ENCODE measurements around the gene ICAM5. TPM values are rescaled to one million over a fixed set of nuclear protein-coding genes. Genes with fewer than 3 reads are reported as not detected.

ICAM5 gene
- total and polyA plus RNA-seq, 10 of the 15 experiments (the other 5 are each of a cell fraction or from before 2014, with no cell fraction given): 0.14 to 4.6 (median 0.94) TPM; not detected in 2

DNA sequence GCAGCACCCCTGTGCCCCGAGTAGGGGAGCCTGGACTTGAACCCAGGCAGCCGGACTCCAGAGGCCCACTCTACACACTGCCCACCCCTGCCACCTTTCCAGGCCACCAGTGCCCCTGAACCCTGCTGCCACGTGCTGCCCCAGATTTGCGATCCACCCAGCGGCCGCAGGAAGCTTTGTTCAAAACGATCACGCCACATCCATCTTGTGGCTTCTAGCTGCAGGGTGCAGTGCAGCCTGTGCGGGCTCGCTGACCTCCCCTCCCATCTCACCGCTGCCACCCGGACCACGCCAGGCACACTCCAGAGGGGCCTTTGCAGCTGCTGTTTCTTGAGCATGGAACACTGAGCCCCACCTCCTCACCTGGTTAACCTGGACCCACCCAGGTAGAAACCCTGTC is 39.8 kb downstream of the ICAM5 start:
- FAIRE-seq: no peak
- CTCF ChIA-PET: no interaction called here

More for the DNA sequence above, 39.8 kb downstream of the ICAM5 start:
- ChIA-PET SMC1A (ENCODE audit: uncharacterized antibody, unreplicated experiment) (no interaction called here), RAD21 (ENCODE audit: unreplicated experiment) (interaction anchor here (1.3 to 1.4 kb wide), 2 partner anchors 59 to 60 kb away, joined by 4 to 7 read pairs; no protein-coding TSS in a partner anchor), POLR2A (interaction anchor here (0.8 kb wide), 1 partner anchor 58 kb away, joined by 3 read pairs; no protein-coding TSS in a partner anchor)
- BruUV-seq (replicated peaks): no TSS peak
- Histone ChIP-seq H3K4me2 (ENCODE audit: control insufficient read depth, insufficient read depth) (no peak overlapping the region), H3K4me1 (ENCODE audit: control insufficient read depth, insufficient read depth, low read length) (peaks cover 14% of the 10 kb centered on the region), H3K27ac (ENCODE audit: control insufficient read depth, insufficient read depth) (no peak overlapping the region), H3K27me3 (replicated peaks in 1 of 2; ENCODE audit: control insufficient read depth in 2 of 2, insufficient read depth in 2 of 2, low read length in 1 of 2) (no peaks in the 10 kb centered on the region), H4K20me1 (ENCODE audit: control insufficient read depth, insufficient read depth) (no peaks in the 10 kb centered on the region), H2AFZ (ENCODE audit: control insufficient read depth, low read depth, low read length) (no peak overlapping the region), H3K4me3 (no peak overlapping the region), H3K79me2 (ENCODE audit: control insufficient read depth, insufficient read depth, low read length) (peaks cover 34% of the 10 kb centered on the region), H3K9ac (ENCODE audit: control insufficient read depth, insufficient read depth, low read length) (no peak overlapping the region), H3K9me3 (replicated peaks; ENCODE audit: control insufficient read depth, insufficient read depth, low read length) (no peaks in the 10 kb centered on the region), H3K36me3 (ENCODE audit: control insufficient read depth in 2 of 2, insufficient read depth in 2 of 2, low read length in 1 of 2) (peaks cover 22 to 35% of the 10 kb centered on the region in 2 experiments)
- ATAC-seq: no peak
- TF ChIP-seq POLR2AphosphoS5 (IDR thresholded peaks at IDR 0.05; ENCODE audit: low read length): no peak
- no peak for TF ChIP-seq LARP7 (IDR thresholded peaks at IDR 0.05)
- TF ChIP-seq NFIC (IDR thresholded peaks at IDR 0.05; ENCODE audit: low read depth, low read length): no peak
- no peak for TF ChIP-seq MXI1 (IDR thresholded peaks at IDR 0.05; ENCODE audit: low read depth, low read length)
- no peak for TF ChIP-seq MTA3 (IDR thresholded peaks at IDR 0.05; ENCODE audit: borderline replicate concordance, low read length)
- no peak for TF ChIP-seq JUNB (IDR thresholded peaks at IDR 0.05)
- no peak for TF ChIP-seq SUPT20H (IDR thresholded peaks at IDR 0.05; ENCODE audit: borderline replicate concordance, control insufficient read depth, low read depth, low read length)
- TF ChIP-seq SMAD1 (IDR thresholded peaks at IDR 0.05; ENCODE audit: low read depth, partially characterized antibody): no peak
- TF ChIP-seq PAX8 (IDR thresholded peaks at IDR 0.05): no peak
- TF ChIP-seq, protein P1, sequence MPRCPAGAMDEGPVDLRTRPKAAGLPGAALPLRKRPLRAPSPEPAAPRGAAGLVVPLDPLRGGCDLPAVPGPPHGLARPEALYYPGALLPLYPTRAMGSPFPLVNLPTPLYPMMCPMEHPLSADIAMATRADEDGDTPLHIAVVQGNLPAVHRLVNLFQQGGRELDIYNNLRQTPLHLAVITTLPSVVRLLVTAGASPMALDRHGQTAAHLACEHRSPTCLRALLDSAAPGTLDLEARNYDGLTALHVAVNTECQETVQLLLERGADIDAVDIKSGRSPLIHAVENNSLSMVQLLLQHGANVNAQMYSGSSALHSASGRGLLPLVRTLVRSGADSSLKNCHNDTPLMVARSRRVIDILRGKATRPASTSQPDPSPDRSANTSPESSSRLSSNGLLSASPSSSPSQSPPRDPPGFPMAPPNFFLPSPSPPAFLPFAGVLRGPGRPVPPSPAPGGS (IDR thresholded peaks at IDR 0.05; ENCODE audit: borderline replicate concordance, insufficient read depth, low read depth, low read length, poor library complexity, severe bottlenecking): no peak
- TF ChIP-seq CBX3 (IDR thresholded peaks at IDR 0.05; ENCODE audit: borderline replicate concordance, low read depth): no peak
- TF ChIP-seq PML (IDR thresholded peaks at IDR 0.05; ENCODE audit: low read length): no peak
- no peak for TF ChIP-seq CBFB (IDR thresholded peaks at IDR 0.05; ENCODE audit: low read depth)
- no peak for TF ChIP-seq ATF7 (IDR thresholded peaks at IDR 0.05; ENCODE audit: low read depth)
- TF ChIP-seq SIX5 (IDR thresholded peaks at IDR 0.05; ENCODE audit: low read depth, low read length, severe bottlenecking): no peak
- TF ChIP-seq ZNF274 (IDR thresholded peaks at IDR 0.05; ENCODE audit: insufficient read depth, insufficient read length): no peak
- no peak for TF ChIP-seq TCF12 (IDR thresholded peaks at IDR 0.05; ENCODE audit: low read depth, low read length)
- TF ChIP-seq SUZ12 (IDR thresholded peaks at IDR 0.05; ENCODE audit: unreplicated experiment): no peak
- no peak for TF ChIP-seq YY1 (IDR thresholded peaks at IDR 0.05; ENCODE audit: low read depth, low read length)
- intact Hi-C loops (cut with micrococcal nuclease; ENCODE audit: unreplicated experiment): no loop called here
- no peak for DNase-seq (ENCODE audit: low read depth, low spot score)
- in situ Hi-C loops (cut with MboI): no loop called here
- 96% methylated on average over 13 of the region's 13 CpGs for WGBS (ENCODE audit: insufficient coverage, insufficient replicate concordance, low lambda C conversion rate, missing lambda C conversion rate)

Measured in GM12878 (cell line).